Cardiac fibroblast (primary cell): ENCODE measurements around the gene ZNF385B.

Source experiments
- DNase-seq, 2 donors: peaks; one replicate each; pipeline versions ENCODE4 v3.0.0 to v3.0.0-alpha.2; 2010; ENCODE audit warnings: low read depth in 2 of 2
- H3K4me3 ChIP-seq, 2 donors: replicated peaks in 1 of 2; 1 replicate in 1 of 2; 2 replicates in 1 of 2; pipeline ENCODE4 v1.5.1; 2011; ENCODE audit warnings: low read depth in 2 of 2, low read length in 2 of 2, mild to moderate bottlenecking in 2 of 2, moderate library complexity in 1 of 2
- TF ChIP-seq, protein P1 (sequence below): IDR thresholded peaks from one replicate; pipeline ENCODE4 v1.5.1; 2011; ENCODE audit warnings: low read depth, mild to moderate bottlenecking, low read length, inconsistent platforms

ZNF385B gene

DNA sequence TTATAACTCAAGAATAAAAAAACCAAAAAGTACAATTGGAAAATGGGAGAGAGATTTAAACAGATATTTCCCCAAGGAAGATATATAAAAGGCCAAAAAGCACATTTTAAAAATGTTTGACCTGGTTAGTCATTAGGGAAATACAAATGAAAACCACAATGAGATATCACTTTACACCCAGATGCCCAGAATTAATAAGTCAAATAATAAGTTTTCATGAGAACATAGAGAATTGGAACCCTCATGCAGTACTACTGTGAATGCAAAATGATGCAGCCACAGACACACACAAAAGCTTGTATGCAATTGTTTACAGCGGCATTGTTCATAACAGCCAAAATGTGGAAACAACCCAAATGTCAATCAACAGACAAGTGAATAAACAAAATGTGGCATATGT, 165.9 kb downstream of the ZNF385B start:
- TF ChIP-seq, protein P1, sequence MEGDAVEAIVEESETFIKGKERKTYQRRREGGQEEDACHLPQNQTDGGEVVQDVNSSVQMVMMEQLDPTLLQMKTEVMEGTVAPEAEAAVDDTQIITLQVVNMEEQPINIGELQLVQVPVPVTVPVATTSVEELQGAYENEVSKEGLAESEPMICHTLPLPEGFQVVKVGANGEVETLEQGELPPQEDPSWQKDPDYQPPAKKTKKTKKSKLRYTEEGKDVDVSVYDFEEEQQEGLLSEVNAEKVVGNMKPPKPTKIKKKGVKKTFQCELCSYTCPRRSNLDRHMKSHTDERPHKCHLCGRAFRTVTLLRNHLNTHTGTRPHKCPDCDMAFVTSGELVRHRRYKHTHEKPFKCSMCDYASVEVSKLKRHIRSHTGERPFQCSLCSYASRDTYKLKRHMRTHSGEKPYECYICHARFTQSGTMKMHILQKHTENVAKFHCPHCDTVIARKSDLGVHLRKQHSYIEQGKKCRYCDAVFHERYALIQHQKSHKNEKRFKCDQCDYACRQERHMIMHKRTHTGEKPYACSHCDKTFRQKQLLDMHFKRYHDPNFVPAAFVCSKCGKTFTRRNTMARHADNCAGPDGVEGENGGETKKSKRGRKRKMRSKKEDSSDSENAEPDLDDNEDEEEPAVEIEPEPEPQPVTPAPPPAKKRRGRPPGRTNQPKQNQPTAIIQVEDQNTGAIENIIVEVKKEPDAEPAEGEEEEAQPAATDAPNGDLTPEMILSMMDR: no peak
- H3K4me3 ChIP-seq: no peak overlapping the region
- DNase-seq: no peak

DNA sequence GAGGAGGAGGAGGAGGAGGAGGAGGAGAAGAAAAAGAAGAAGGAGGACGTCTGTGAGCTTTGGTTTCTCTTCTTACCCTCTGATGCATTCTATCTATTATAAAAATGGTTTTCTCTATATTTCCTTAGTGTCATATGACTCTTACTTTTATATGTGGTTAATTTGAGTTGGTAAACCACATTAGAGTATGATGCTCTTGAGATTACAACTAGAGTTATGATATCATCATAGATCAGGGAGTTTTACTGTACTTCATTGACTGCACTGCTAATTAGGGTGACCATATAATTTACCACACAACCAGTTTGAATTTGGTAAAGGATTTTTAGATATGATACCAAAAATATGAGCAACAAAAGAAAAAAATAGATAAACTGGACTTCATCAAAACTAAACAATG, 166.4 kb downstream of the ZNF385B start:
- no peak overlapping the region for H3K4me3 ChIP-seq
- no peak for DNase-seq
- TF ChIP-seq, protein P1: no peak

DNA sequence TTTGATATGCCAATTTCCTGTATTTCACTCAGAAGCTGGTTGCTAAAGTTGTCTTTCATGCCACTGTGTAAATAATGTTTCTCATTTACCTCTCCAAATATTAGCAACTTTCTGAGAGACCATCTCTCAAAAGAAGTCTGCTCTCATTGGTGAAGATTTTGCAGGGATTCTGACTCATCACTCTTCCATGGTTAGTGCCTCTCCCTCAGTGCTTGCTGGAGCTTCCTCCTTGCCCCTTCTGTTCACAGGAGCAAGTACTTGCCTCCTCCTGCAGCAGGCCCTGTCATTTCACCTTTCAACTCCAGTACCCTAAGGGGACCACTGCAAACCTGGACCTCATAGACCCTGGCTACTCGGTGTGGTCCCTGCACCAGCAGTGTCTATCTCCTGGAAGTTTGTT, 168.8 kb downstream of the ZNF385B start:
- TF ChIP-seq, protein P1: no peak
- H3K4me3 ChIP-seq: no peak overlapping the region
- DNase-seq: peak in 1 of 2 donors; percentile 24

DNA sequence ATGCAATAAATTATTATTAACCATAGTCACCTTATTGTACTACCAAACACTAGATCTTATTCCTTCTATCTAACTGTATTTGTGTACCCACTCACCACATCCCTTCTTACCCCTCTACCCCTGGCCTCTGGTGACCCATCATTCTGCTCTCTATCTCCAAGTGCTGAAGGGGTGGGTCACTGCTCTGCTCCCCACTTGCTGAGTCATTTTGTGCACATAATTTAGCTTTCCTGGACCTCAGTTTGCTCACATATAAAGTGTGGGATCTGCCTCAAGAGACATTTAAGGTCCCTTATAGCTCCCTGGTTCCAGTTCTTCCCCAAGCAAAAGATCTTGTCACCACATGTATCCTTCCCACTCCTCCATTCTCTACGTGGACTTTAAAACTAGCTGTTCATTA, 169.4 kb downstream of the ZNF385B start:
- no peak for DNase-seq
- TF ChIP-seq, protein P1: no peak
- no peak overlapping the region for H3K4me3 ChIP-seq

DNA sequence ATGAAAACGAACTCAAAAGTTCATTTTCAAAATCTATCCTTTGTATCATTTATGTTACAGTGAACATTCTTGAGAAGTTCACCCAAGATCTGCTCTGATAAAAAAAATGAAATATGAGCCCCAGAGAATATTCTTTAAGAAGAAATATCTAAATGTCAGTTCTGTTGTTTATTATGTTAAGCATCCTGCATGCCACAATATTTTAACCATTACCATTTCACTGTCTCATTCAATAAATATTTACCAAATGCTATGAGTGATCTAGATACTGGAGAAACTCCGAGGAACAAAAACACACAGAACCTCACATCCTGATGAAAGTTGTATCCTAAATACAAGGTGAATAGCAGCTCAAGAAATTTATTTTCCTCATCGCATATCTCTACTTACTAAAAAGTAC, 170.2 kb downstream of the ZNF385B start:
- TF ChIP-seq, protein P1: no peak
- peak in 1 of 2 donors; percentile 34 for DNase-seq
- no peak overlapping the region for H3K4me3 ChIP-seq

DNA sequence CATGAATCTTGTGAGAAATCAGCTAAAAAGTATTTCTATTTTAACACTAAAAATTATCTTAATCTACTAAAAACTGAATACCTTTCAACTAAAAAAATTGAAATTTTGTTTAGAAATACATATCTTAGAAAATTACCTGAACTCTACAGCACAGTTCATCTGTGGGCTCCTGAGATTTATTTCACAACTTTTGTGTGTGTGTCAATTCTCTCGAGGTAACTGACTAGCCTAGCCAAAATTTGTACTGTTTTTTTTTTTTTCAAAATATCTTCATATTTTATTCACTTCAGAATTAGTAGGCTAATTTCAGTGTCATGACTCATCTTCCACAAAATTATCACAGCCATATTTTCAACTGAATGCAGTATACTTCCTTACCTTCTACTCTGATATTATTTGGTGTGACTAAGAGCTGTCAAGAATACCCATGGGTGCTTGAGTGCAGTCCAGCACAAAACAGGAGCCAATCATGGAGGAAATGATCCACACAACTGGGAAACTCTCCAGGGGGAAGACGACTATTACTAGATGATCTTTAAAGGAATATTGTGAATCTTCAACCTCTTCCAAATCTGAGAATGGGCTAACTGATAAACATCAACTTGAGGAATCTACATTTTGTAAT, 174.6 kb downstream of the ZNF385B start:
- TF ChIP-seq, protein P1: no peak
- H3K4me3 ChIP-seq: no peak overlapping the region
- peak in 1 of 2 donors; percentile 63 for DNase-seq

DNA sequence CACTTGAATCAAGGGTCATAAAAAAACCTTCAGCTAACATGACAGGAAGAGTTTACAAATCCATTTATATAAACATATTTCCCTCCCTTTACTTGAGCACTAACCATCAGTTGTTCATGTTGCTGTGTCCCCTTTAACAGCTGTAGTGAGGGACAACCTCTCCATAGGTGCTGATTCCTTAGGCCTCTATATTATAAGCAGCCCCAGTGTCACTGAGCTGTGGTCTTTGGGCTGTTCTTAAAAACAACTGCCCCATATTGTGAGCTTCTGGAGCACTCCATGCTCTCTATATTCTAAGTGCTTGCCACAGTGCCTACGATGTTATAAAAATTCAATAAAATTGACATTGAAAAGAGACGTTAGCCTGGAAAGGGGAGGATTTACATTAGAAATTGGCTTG, 175.3 kb downstream of the ZNF385B start:
- no peak for DNase-seq
- H3K4me3 ChIP-seq: no peak overlapping the region
- TF ChIP-seq, protein P1: no peak
